Colonic mucosa (tissue), 4 donors: ENCODE results near the gene SMURF1. TPM values are rescaled to one million over a fixed set of nuclear protein-coding genes. Genes with fewer than 3 reads are reported as not detected.

ENCODE experiments used
- DNase-seq: peaks from one replicate; pipeline ENCODE4 v3.0.0-alpha.2; 2020
- H3K27ac ChIP-seq: fragments of 200-600 bp; one replicate; pipeline ENCODE4 v1.8.0; 2021
- H3K27me3 ChIP-seq: fragments of 200-600 bp; one replicate; pipeline ENCODE4 v1.8.0; 2021
- H3K36me3 ChIP-seq: fragments of 200-600 bp; one replicate; pipeline ENCODE4 v1.8.0; 2021
- H3K4me1 ChIP-seq: fragments of 200-600 bp; one replicate; pipeline ENCODE4 v1.8.0; 2021; ENCODE audit warnings: mild to moderate bottlenecking
- H3K4me3 ChIP-seq: fragments of 200-600 bp; one replicate; pipeline ENCODE4 v1.8.0; 2021
- H3K9ac ChIP-seq, 2 donors: one replicate each; pipeline ENCODE4 v1.7.0; 2013; ENCODE audit warnings: control low read depth in 2 of 2, low read depth in 2 of 2, low read length in 2 of 2
- H3K9me3 ChIP-seq: fragments of 200-600 bp; one replicate; pipeline ENCODE4 v1.8.0; 2021
- CTCF ChIP-seq: fragments of 200-600 bp; IDR thresholded peaks from one replicate; pipeline ENCODE4 v1.8.0; 2022; ENCODE audit warnings: antibody characterized with exemption, mild to moderate bottlenecking
- intact Hi-C: fragments of 100-400 bp; cut with DNase I; formaldehyde crosslinking; loops from one replicate; pipeline ENCODE4 v1.14.1; 2022
- total RNA-seq, 2 donors: library from RNA; stranded (reverse); fragmentation: NEBNext Ultra II Directional in 1 of 2; extraction: Animal tissue kit (Norgen Biotek cat#: 25700) in 1 of 2; gene quantifications; one replicate each; pipeline ENCODE4 v1.2.1, GENCODE V29; 2021
- donor health status: healthy.
- donor health status: DM: no; HTN: no; CAD: no.
- donor health status: DM: no; HTN: no; CAD: no.

The SMURF1 gene
- total RNA-seq, 2 donors from 2014 or later, result 26.8 to 35.5 TPM

GRCh38 chr7:99070361-99070760, 73.5 kb downstream of the SMURF1 start:
- Histone ChIP-seq H3K9me3 (no peaks in the 10 kb centered on the region), H3K27ac (no peak overlapping the region), H3K9ac (no peak overlapping the region), H3K4me1 (no peaks in the 10 kb centered on the region), H3K27me3 (no peaks in the 10 kb centered on the region), H3K4me3 (no peak overlapping the region), H3K36me3 (no peaks in the 10 kb centered on the region)
- intact Hi-C loops, result no loop called here
- no peak for TF ChIP-seq CTCF
- DNase-seq, result no peak

DNA sequence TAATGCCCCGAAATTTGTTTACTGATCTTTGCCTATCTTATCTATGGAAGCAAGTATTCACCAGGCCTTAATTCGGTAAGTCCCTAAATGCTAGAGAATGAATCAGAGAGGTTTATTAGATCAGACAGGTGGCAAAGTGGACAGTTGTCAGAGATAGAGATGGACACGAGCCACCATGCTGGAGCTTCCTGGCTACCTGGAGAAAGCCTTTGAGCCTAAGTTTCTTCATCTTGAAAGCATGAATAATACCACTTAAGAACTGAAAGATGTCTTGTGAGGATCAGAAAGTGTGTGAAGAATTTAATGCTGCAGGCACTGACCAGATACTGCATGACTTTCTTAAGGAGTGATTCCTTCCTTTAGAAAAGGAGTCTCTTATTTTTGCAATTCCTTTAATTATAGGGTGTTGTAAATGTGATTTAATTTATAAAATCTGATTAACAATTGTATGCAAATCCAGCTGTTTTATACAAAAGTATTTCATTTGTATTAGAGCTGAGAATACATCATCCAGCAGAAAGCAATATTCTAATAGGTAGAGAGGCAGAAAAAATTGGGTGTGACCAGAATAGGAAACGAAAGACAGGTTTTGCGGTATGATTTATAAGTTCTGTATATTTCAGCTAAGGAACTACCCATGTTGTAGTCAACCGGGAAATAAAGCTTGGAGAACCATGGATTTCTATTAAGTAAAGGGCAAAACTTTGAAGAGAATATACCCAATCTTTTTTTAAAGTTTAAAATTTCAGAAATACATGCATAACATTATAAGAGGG, 82.7 kb downstream of the SMURF1 start:
- no peaks in the 10 kb centered on the region for H3K4me1 ChIP-seq
- H3K9me3 ChIP-seq, result no peaks in the 10 kb centered on the region
- intact Hi-C loops, result no loop called here
- no peaks in the 10 kb centered on the region for H3K36me3 ChIP-seq
- no peak overlapping the region for H3K4me3 ChIP-seq
- no peak for DNase-seq
- H3K27me3 ChIP-seq, result no peaks in the 10 kb centered on the region
- H3K27ac ChIP-seq, result no peak overlapping the region
- no peak overlapping the region for H3K9ac ChIP-seq
- no peak for TF ChIP-seq CTCF

- no peak overlapping the region for H3K9ac ChIP-seq
- H3K4me1 ChIP-seq, result no peaks in the 10 kb centered on the region
- intact Hi-C loops, result no loop called here
- no peak overlapping the region for H3K27ac ChIP-seq
- H3K4me3 ChIP-seq, result no peak overlapping the region
- no peak for TF ChIP-seq CTCF
- H3K9me3 ChIP-seq, result no peaks in the 10 kb centered on the region
- peaks cover 4% of the 10 kb centered on the region for H3K36me3 ChIP-seq
- no peak for DNase-seq
- no peaks in the 10 kb centered on the region for H3K27me3 ChIP-seq
Measured at GRCh38 chr7:99054781-99055180, 89.1 kb downstream of the SMURF1 start.

DNA sequence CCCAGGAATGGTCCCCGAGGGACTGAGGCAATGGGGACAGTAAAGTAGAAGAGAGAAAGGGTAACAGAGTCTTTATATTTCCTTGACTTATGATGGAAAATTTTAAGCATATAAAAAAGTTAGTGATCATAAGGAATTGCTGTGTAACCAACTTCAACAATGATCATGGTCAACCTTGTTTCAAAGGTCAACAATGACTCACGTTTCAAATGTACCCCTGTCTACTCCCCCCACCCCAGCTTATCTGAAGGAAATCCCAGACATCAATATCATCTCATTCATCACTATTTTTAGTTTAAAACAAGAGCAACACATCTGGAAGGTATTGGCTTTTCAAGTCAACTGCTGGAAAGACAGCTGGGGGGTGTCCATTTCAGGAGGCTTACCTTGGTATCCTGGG, 92.9 kb downstream of the SMURF1 start:
- no peak for TF ChIP-seq CTCF
- H3K9ac ChIP-seq, result no peak overlapping the region
- H3K27ac ChIP-seq, result no peak overlapping the region
- H3K27me3 ChIP-seq, result no peaks in the 10 kb centered on the region
- intact Hi-C loops, result no loop called here
- no peak overlapping the region for H3K4me3 ChIP-seq
- peaks cover 10% of the 10 kb centered on the region for H3K36me3 ChIP-seq
- DNase-seq, result no peak
- H3K9me3 ChIP-seq, result no peaks in the 10 kb centered on the region
- H3K4me1 ChIP-seq, result no peaks in the 10 kb centered on the region

DNA sequence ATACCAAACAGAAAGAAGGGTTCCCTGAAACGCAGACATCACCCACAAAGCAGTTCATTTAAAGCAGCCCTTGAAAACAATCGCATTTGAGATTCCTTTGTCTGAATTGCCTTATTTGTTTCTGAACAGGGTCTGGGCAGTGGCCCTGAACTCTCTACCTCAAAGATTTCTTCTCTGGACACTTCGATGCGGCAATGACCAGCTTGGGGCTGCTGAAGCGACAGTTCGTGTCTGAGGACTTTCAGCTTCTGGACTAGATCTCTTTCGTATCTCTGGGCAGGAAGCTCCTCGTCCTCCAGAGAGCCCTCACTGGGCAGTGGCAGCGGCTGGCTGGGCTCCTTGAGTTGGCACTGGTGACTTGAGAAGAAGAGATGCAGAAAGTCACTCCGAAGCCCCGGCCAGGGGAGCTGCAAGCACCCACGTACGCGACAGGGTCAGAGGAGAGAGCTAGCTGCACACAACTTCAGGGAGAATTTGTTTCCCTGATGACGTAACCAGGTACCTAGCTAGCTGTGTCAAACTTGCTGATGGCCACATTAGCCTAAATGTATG, 96.3 kb downstream of the SMURF1 start:
- Histone ChIP-seq H3K9ac (no peak overlapping the region), H3K27me3 (no peaks in the 10 kb centered on the region), H3K4me1 (no peaks in the 10 kb centered on the region), H3K4me3 (no peak overlapping the region), H3K36me3 (peaks cover 6% of the 10 kb centered on the region), H3K9me3 (no peaks in the 10 kb centered on the region), H3K27ac (no peak overlapping the region)
- DNase-seq, result no peak
- intact Hi-C loops, result loop anchor here (10.0 kb wide), 1 partner anchor 97 kb away; the partner anchor contains the start of gene SMURF1
- TF ChIP-seq CTCF, result no peak
